Glomerular visceral epithelial cell (primary cell): ENCODE data around the gene FA2H.
"Not testable (repeated sequence)": the region's sequence is repeated elsewhere in the genome, so short reads cannot be mapped to it uniquely, and the experiment has no call there.

Source experiments
- DNase-seq: peaks from one replicate; pipeline ENCODE4 v3.0.0-alpha.2; 2016; ENCODE audit errors: extremely low spot score

FA2H gene

GRCh38 chr16:74724820-74725549, 49.6 kb downstream of the FA2H start:
- peak; percentile 43 for DNase-seq

DNA sequence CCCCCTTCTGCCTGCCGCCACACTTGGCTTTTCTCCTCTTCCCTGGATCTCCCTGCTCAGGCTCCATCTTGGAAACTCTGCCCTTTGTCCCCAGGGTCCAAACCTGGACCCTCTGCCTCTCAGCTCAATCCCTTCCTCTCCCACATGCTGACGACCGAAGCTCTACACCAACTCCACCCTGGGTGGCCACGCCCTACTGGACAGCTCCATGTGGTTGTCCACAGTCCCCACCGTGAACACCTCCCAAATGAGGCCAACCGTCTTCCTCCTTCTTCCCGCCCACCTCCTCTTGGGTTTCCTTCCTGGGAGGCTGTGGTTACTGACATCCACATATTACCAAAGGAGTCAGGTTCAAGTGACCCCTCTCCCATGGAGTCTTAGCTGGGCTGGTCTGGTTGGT, 51.4 kb downstream of the FA2H start:
- DNase-seq, result no peak

DNA sequence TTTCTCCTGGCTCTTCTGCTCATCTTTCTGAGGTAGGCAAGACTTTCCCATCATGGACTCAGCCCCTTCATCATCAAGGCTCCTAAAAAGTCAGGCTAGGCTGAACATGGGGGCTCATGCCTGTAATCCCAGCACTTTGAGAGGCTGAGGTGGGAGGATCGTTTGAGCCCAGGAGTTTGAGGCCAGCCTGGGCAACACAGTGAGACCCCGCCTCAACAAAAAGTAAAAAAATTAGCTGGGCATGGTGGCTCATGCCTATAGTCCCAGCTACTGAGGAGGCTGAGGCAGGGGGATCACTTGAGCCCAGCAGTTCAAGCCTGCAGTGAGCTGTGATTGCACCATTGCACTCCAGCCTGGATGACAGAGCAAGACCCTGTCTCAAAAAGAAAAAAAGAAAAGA, 52.5 kb downstream of the FA2H start:
- DNase-seq, result not testable (repeated sequence)

- DNase-seq, result no peak
Observed at GRCh38 chr16:74721716-74722115, 52.9 kb downstream of the FA2H start.

DNA sequence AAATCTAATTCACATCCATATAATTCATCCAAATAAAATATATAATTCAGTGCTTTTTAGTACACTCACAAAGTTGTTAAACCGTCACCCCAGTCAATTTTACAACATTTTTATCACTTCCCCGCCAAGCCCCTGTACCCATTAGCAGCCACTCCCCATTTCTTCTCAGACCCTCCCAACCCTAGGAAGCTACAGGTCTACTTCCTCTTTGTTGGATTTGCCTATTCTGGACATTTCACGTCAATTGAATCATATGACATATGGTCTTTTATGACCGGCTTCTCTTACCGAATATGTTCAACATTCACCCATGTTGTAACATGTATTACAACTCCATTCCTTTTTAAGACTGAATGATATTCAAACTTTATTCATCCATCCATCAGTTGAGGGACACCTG, 54.0 kb downstream of the FA2H start:
- no peak for DNase-seq

GRCh38 chr16:74718741-74719610, 55.6 kb downstream of the FA2H start:
- no peak for DNase-seq

DNA sequence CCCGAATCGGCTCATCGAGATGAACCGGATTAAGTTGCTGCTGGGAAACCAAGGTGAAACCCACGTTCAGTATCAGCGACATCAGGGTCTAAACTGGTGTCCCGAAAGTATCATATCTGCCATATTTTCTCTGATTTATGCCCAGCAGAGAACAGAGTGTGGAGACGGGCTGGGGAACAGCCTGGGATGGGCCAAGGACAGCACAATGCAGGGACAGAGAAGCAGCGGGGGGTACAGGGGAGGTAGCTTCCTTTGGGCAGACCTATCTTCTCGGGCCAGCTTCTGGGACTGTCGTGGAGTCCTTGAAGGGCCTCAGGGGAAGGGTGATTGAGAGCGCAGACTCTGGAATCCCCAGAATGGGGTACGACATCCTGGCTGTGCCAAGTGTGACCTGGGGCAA, 56.5 kb downstream of the FA2H start:
- DNase-seq, result no peak

GRCh38 chr16:74717367-74717766, 57.3 kb downstream of the FA2H start:
- no peak for DNase-seq

DNA sequence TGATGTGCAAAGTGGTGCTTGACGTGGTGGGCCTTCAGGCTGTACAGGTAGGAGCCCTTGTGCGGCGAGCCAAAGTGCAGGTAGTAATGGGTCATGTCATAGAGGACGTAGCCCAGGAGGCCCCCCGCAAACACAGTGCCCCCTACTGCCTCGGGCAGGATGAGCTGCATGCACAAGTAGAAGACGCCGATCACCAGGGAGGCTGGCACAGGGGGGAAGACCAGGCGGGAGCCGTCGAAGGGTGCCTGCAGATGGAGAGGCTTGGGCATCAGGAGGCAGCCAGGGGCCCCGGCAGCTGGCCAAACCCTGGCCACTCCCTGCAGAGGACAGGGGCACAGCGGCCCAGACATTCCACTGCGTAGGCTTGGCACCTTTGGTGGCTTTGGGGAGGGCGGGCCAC, 58.3 kb downstream of the FA2H start:
- DNase-seq, result no peak

- no peak for DNase-seq
Observed at GRCh38 chr16:74713876-74714275, 60.7 kb downstream of the FA2H start.

- no peak for DNase-seq
Observed at GRCh38 chr16:74713325-74713724, 61.3 kb downstream of the FA2H start.

DNA sequence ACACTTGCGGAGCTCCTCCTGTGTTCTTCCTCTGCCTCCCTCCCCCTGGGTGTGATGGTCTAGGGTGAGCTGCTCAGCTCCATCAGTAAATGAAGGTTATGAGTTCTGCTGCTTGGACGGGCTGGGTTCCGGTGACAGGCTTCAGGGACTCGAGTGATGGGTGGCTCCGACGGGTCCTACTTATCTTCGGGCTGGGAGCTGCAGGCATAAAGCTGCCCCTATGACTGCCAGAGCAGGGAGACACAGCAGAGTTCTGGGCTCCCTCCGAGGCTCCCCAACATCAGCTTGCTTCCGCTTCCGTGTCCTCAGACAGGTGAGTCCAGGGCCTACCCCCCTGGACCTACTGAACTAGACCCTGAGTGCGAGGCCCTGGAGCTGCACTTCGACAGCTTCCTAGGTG, 62.7 kb downstream of the FA2H start:
- DNase-seq, result no peak

GRCh38 chr16:74710401-74710800, 64.2 kb downstream of the FA2H start:
- DNase-seq, result no peak

DNA sequence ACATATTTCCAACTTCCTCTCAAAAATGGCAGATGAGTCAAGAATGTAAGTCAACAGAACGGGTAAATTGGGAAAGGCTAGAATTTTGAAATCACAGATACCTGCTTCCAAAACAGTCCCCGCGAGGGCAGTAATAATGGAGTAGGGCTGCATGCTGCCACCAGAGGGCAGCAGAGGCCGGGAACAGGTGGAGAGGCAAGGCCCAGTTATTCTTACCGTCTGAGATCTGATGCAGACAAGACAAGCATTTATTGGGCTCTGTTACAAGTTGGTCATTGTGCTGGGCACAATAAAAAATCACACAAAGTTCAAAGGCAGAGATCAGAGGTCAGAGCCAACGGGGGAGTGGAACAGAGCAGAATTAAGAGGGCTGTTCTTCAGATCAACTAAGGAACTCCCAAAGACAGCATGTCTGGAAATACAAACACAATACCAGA, 65.2 kb downstream of the FA2H start:
- peak; percentile 74 for DNase-seq

DNA sequence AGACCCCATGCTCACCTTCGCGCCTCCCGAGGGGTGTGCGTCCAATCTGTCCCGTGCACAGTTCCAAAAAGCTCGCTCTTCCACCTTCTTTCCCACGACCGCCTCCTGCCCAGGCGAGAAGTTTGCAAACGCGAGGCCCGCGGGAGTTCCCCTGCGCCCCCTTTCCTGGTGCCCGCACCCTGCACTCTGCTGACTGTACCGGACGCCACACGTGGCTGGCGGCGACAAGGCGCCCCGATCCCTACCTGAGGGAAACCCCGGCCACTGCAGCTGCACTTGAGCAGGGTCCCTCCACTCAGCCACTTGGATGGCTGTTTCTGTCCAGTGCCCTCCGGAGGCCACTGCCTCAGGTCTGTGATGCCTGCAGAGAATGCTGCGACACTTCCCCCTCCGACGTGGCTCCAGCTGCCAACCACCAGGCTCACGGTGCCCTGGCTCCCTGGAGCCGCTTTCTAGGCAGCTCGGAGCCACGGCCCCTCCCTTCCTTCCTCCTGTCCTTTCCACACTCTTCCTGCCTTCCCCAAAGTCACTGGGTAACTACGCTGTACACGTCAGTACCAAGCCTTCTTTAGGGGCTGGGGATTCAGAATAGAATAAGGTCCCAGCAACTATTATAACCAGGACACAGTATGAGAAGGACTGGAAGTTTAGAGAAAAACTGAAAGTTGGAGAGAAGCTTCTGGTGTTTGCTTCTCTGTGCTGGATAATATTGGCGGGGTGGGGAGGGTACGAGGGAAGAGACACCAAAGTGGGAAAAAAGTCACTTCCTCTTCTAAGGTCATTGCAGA, 74.0 kb downstream of the FA2H start, which contains the start of gene MLKL:
TSS of gene MLKL (minus strand) at position 425 of the 788 bp plus-strand sequence. CDS start 5,105 bp downstream, outside the sequence.
- peak; percentile 52 for DNase-seq

GRCh38 chr16:74700116-74700437, 74.5 kb downstream of the FA2H start:
- peak; percentile 4 for DNase-seq

GRCh38 chr16:74699666-74700065, 75.0 kb downstream of the FA2H start:
- no peak for DNase-seq

DNA sequence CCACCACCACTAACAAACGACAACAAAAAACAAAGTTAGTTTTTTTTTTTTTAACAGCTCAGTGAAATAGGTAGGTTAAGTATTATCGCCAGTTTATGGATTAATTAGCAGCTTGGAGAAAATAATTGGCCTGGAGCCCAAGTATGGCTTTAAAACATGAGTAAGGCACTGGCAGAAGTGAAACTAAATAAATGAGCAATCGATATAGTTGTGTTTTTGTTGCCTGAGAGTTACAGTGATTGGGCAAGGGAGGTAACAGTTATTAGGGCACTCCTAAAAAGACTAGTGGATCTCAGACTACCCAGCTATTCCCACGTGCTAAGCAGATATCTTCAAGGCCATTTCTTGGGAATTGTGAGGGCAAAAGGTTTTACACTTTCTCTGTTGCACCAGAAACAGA, 76.4 kb downstream of the FA2H start:
- DNase-seq, result no peak

DNA sequence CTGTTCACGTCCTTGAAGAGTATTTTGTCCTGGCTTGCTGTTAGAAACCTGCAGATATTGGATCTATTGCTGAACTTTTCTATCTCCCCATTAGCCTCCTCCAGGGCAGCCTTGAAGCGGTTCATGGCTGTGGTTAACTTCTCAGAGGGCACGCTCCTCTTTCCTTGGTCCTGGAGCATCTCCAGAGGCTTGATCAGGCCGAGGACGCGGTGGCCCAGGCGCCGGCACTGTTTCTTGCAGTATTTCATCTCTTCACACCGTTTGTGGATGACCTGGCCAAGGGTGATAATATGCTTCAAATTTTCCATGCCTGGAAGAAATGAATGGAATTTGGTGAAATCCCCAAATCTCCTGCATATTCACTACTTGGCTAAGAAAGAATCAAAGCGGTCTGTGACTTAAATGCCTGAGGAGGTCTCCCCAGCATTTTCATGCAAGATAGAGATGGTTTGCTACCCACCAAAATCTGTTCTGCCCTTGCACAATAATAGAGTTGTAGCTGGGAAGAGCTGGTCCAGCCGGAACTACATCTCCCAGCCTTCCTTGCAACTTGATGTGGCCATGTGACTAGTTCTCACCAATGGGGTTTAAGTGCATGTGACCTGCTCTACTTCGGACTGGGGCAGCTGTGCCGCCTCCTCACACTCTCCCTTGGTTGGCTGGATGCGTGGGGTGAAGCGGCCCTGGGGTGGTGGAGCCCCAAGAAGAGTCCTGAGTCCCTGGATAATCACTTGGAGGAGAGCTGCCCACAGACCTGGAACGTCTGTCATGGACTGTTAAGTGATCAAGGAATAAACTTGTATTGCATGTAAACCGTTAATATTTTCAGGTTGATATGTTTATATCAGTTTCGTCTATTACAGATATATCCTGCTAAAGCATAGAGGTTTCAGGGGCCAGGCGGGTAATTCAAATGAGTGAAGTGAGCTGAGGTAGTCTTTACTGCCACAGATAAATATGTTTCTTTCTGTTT, 78.9 kb downstream of the FA2H start:
- peak; percentile 59 for DNase-seq

- no peak for DNase-seq
Observed at GRCh38 chr16:74691093-74691855, 83.3 kb downstream of the FA2H start.
